ENCODE results near the gene TIMMDC1. TPM values are rescaled to one million over a fixed set of nuclear protein-coding genes. Genes with fewer than 3 reads are reported as not detected.
A peak's percentile ranks its signal among the peaks of the same experiment; 100 is the strongest.

Gene TIMMDC1
- total and polyA plus RNA-seq, 9 of the 15 experiments (the other 6 are each of a cell fraction or from before 2014, with no cell fraction given): 62.1 to 226 (median 86.6) TPM

- TF ChIP-seq MGA (IDR thresholded peaks at IDR 0.05) (0 out of 2 replicates have a peak, but pooled peaks have one; percentile 5), ZNF639 (CRISPR knock-in tag; conservative IDR thresholded peaks at IDR 0.05 in 1 of 2, IDR thresholded peaks at IDR 0.05 in 1 of 2) (0 out of 4 replicates have a peak, but pooled peaks of 1 of the 2 experiments have one; percentile 38), CSDE1 (IDR thresholded peaks at IDR 0.05) (no peak), NFE2 (IDR thresholded peaks at IDR 0.05; ENCODE audit: low read depth) (no peak), MLX (CRISPR knock-in tag; conservative IDR thresholded peaks at IDR 0.05) (no peak), BCOR (IDR thresholded peaks at IDR 0.05) (0 out of 2 replicates have a peak, but pooled peaks have one; percentile 3), CEBPB (tag; IDR thresholded peaks at IDR 0.05) (peak; percentile 81), ZNF449 (CRISPR knock-in tag; IDR thresholded peaks at IDR 0.05) (no peak), ZBTB17 (CRISPR knock-in tag; IDR thresholded peaks at IDR 0.05) (no peak), NCOA6 (IDR thresholded peaks at IDR 0.05) (no peak)
Observed at GRCh38 chr3:119558626-119559317, 60.4 kb downstream of the TIMMDC1 start (continued).
